GM20431 (cell line): ENCODE results near the gene EFHD1.
"Not testable (repeated sequence)": the region's sequence is repeated elsewhere in the genome, so short reads cannot be mapped to it uniquely, and the experiment has no call there.

Source experiments
- in situ Hi-C: fragments of 300-500 bp; cut with MseI, MboI; formaldehyde crosslinking; loops from one replicate; pipeline ENCODE4 v1.15.0; 2020; ENCODE audit warnings: low sequenced_read_pairs; ENCODE audit not compliant: unreplicated experiment

EFHD1 gene

DNA sequence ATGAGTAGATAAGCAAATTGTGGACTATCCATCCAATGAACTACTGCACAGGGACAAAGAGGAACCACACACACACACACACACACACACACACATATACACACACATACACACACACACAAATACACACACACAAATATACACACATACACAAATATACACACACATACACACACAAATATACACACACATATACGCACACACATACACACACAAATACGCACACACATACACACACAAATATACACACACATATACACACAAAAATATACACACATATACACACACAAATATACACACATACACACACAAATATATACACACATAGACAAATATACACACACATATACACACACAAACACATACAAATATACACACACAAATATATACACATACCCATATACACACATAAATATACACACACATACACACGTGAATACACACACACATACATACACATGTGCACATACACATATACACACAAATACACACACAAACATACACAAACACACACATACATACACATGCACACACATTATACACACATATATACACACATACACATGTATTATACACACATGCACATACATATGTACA is 19.8 kb upstream of the EFHD1 start:
- in situ Hi-C loops: loop anchor here (25.0 kb wide), 1 partner anchor 424 kb away; the partner anchor contains the start of gene NEU2

DNA sequence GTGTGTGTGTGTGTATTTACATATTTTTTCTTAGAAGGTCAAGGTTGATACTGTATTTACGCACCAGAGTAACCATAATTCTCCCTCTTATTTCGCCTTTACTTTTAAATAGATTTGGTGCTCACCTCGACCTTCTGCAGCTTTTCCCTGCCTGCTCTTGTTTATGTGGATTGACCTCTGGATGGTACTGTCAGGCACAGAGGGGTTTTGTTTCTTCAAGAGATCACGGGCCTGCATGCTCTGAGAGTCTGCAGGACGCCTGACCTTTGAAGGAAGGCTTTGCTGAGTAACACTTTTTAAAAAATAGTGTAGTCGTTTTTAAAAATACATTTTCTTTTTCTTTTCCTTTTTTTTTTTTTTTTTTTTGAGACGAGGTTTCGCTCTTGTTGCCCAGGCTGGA is 18.1 kb upstream of the EFHD1 start:
- in situ Hi-C loops: loop anchor here (25.0 kb wide), 1 partner anchor 422 kb away; the partner anchor contains the start of gene NEU2

DNA sequence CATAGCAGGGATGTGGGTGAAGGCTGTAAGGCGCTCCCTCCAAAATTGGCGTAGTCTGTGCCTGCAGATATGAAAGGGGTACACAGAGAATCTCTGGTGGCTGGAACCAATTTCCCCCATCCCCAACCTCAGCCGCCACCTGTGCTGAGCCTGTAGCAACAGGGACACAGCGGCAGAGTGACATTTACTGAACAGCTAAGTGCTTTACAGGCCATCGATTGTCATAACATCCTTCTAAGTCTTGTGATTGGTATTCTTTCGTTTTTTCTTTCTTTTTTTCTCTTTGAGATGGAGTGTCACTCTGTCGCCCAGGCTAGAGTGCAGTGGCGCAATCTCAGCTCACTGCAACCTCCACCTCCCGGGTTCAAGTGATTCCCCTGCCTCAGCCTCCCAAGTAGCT is 12.2 kb upstream of the EFHD1 start:
- in situ Hi-C loops: loop anchor here (25.0 kb wide), 1 partner anchor 416 kb away; the partner anchor contains the start of gene NEU2

GRCh38 chr2:232622563-232622962 is 10.8 kb upstream of the EFHD1 start:
- in situ Hi-C loops: loop anchor here (25.0 kb wide), 1 partner anchor 415 kb away; the partner anchor contains the start of gene NEU2

DNA sequence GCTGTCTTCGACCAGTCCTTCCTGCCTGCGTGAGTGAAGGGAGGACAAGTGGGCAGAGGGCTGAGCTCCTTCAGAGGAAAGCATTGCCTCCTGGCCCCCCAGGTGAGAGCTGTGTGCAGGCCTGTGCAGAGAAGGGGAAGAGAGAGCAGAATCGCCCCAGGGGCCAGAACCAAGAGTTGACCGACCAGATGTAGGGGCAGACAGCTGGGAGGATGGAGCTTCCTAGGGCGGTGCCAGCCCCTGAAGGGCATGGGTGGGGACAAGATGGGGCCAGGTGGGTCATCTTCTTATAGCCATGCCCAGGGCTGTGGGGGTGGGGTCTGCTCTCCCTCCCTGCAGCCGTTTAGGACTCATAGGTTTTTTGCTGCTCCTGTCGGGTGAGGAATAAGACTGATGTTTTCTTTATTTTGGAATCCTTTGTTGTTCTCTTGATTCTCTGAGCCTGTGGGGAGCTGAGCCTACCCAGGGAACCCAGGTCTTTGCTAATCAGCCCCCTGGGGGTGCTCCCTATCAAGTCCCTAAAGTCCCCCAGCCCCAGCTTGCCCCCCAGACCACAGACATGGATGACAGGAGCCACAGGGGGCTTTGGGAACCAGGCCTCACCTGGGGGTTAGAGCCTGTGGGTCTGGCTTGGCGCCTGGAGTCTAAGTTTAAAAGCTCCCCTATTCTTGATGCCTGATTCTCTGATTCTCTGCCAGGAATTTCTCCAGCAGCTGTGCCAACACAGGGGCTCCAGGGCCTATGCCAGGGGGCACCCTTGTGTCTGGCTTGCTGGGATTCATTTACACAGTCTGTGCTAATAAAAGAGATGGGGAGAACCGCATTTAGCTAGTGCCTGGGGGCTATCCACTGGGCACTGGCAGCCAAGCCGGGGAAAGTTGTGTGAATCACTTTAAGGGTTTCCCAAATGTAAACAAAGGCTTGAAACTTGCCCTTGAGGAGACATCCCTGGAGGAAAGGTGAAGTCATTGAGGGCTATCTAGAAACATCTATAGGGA is 9.3 kb upstream of the EFHD1 start:
- in situ Hi-C loops: loop anchor here (25.0 kb wide), 1 partner anchor 413 kb away; the partner anchor contains the start of gene NEU2

DNA sequence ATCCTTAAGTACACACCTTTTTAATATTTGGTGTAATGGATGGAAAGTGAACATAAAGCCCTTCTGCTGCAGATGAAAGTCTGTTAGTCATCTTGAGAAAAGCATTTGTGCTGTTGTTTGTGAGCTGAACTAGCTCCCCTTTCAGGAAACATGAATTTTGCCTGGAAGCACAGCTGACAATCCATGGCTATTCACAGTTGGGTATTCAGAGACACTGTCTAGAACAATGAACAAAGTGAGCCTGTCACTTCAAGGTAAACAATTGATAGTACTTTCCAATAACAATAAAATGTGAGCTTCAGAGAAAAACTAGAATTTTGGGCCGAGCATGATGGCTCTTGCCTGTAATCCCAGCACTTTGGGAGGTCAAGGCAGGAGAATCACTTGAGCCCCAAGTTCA is 6.8 kb upstream of the EFHD1 start:
- in situ Hi-C loops: no loop called here

DNA sequence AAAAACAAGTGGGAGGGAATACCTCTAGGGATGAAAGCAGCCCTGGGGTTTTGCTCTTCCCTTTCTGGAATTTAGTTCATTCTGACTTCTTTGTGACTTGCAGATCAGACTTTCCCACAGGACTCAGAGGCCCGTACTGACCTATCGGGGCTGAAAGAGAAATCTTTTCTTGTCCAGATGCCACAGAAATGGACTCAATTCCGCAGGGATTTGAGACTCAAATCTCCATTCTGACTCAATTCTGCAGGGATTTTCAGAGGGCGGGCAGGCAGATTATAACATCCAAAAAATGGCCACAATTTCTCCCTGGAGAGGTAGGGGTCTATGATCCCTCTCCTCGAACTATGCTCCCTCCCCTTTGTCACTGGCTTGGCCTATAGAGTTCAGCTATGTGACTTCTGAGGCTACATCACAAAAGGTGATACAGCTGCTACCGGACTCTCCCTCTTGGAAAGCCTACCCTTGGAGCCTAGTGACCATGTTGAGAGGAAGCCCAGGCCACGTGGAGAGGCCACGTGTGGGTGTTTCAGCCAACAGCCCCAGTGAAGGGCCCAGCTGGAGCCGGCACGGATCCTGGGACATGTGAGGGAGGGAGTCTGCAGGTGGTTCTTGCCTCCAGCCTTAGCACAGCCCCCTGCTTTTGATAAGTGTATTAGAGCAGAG is 4.8 kb upstream of the EFHD1 start:
- in situ Hi-C loops: no loop called here

GRCh38 chr2:232629129-232629475 is 4.3 kb upstream of the EFHD1 start:
- in situ Hi-C loops: no loop called here

- in situ Hi-C loops: no loop called here
These were observed 1.0 kb upstream of the EFHD1 start for GRCh38 chr2:232632229-232632903.

- in situ Hi-C loops: no loop called here
These were observed 446 bp upstream of the EFHD1 start for GRCh38 chr2:232632904-232633412.

GRCh38 chr2:232634206-232635150 is 1.1 kb downstream of the EFHD1 start:
- in situ Hi-C loops: no loop called here

GRCh38 chr2:232635376-232635775 is 2.0 kb downstream of the EFHD1 start:
- in situ Hi-C loops: not testable (repeated sequence)

GRCh38 chr2:232635820-232636219 is 2.4 kb downstream of the EFHD1 start:
- in situ Hi-C loops: no loop called here

DNA sequence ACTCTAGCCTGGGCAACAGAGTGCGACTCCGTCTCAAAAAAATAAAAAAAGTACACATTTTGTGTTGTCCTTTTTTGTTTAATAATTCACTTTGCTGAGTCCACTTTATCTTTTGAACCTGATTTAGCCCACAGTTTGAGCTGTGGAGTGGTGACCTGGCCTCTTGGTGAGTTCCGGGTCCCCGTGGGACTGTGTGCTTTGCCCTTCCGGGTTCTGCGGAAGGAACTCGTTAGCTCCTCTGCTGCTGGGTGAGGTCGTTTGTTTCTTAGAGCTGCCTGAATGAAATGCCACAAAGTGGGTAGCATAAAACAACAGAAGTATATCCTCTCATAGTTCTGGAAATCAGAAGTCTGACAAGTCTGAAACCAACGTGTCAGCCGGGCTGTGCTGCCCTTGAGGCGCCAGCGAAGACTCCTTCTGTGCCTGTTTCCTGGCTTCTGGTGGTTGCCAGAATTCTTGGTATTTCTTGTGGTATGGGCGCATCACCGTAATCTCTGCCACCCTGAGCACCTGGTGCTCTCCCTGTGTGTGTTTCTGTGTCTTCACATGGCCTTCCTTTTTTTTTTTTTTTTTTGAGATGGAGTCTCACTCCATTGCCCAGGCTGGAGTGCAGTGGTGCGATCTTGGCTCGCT is 3.5 kb downstream of the EFHD1 start:
- in situ Hi-C loops: no loop called here

- in situ Hi-C loops: no loop called here
These were observed 4.6 kb downstream of the EFHD1 start for GRCh38 chr2:232637866-232638583.

DNA sequence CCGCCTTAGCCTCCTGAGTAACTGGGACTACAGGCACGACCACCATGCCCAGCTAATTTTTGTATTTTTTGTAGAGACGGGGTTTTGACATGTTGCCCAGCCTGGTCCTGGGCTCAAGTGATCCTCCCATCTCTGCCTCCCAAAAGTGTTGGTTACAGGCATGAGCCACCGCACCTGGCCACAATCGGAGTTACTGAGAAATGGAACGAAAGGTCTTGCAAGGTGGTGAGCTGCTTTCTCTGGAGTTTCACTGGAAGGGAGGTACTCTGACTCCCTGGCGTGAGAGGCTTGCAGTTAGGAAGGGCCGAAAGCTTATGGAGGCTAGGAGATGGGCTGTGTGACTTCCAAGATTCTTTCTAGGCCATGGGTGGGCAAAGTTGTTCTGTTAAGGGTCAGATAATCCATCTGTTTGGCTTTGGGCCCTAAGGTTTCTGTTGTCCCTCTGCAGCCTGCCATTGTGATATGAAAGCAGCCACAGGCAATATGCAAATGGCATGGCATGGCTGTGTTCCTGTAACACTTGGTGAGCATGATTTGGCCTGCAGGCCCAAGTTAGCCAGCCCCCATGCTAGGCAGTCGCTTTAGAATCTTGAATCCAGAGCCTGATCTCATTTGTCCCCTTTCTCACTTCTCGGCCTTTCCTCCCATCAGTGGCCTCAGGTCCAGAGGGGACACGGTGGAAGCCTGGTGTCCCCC is 7.9 kb downstream of the EFHD1 start:
- in situ Hi-C loops: no loop called here

DNA sequence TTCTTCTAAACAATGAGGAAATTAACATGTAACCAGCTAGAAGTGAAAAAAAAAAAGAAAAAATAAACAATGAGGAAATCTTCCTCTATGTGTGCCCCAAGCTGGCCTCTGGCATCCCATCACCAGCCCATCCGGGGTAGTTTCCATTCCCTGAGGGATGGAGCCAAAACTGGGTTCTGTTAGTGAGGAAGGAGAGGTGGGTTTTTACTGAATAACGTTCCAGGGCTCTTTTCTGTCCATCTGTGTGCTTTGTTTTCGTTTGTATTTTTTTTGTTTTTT is 9.7 kb downstream of the EFHD1 start:
- in situ Hi-C loops: no loop called here
